ENCODE measurements around the gene TLR1. TPM values are rescaled to one million over a fixed set of nuclear protein-coding genes. Genes with fewer than 3 reads are reported as not detected.
"Not testable (repeated sequence)": the region's sequence is repeated elsewhere in the genome, so short reads cannot be mapped to it uniquely, and the experiment has no call there.

Gene TLR1
- total RNA-seq, 2 experiments from 2014 or later = 11.7 to 12.0 TPM

DNA sequence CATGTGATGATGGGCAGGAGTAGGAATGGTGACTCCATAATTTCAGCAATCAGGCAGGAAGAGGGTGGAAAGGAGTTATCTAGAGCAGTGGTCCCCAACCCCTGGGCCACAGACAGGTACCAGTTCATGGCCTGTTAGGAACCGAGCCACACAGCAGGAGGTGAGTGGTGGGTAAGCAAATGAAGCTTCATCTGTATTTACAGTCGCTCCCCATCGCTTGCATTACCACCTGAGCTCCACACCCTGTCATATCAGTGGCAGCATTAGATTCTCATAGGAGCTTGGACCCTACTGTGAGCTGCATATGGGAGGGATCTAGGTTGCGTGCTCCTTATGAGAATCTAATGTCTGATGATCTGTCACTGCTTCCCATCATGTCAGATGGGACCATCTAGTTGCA is 20.4 kb downstream of the TLR1 start:
- CTCF ChIA-PET = interaction anchor here (1.0 to 2.0 kb wide), 5 partner anchors 15 to 77 kb away, joined by 4 to 6 read pairs (median 4); no protein-coding TSS in a partner anchor
- peaks cover 2% of the 10 kb centered on the region for H3K4me1 Mint-ChIP-seq
- no peak overlapping the region for H3K27ac Mint-ChIP-seq
- POLR2A ChIA-PET = no interaction called here
- H3K27me3 Mint-ChIP-seq = peaks cover 6% of the 10 kb centered on the region
- no peaks in the 10 kb centered on the region for H3K9me3 Mint-ChIP-seq
- no peak for DNase-seq
- H3K4me3 Mint-ChIP-seq = no peak overlapping the region
- H3K36me3 Mint-ChIP-seq (ENCODE audit: low read depth) = no peaks in the 10 kb centered on the region

- Mint-ChIP-seq H3K9me3 (no peaks in the 10 kb centered on the region), H3K36me3 (ENCODE audit: low read depth) (no peaks in the 10 kb centered on the region), H3K27me3 (peaks cover 6% of the 10 kb centered on the region), H3K27ac (no peak overlapping the region), H3K4me1 (peaks cover 2% of the 10 kb centered on the region), H3K4me3 (no peak overlapping the region)
- CTCF ChIA-PET = interaction anchor here (0.8 to 4.1 kb wide), 20 partner anchors 8 to 603 kb away, joined by 3 to 74 read pairs (median 6); partner anchors contain the start of genes TLR1 and TLR6
- POLR2A ChIA-PET = interaction anchor here (1.8 kb wide), 1 partner anchor 21 kb away, joined by 8 read pairs; the partner anchor contains the start of gene TLR1
- no peak for DNase-seq
Measured at GRCh38 chr4:38783109-38783460, 21.5 kb downstream of the TLR1 start.

DNA sequence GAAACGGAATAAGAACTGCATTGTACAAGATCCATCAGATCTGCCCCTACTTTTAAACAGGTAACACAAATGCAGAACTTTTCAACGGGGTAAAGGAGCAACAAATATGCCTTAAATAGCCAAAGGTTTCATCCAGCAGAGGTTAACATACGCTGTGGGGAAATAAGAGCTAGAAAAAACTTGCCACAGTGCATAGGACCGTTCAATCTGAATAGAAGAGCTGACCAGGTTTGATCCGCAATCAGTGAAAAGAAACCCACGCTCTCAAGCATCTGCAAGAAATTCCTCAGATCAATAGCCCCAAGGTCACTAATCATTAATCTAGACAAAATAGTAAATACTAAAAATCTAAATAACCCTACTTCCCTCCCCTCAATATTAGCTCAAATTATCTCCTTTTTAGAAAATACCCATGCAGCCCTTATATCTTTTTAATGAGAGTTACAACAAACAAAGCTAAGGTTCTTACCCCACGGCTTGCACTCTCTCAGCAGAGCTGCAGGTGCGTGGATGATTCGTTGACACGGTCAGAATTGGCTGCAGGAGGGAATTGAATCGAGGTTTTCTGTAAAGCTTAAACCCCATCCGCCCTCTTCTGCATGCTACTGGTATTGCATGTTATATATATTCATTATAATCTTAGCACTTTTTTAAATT is 22.0 kb downstream of the TLR1 start, which contains the start of gene TLR10:
Gene TLR10 (minus strand): TSS at position 539 of the 657 bp plus-strand sequence. CDS start 7,400 bp downstream, outside the sequence.
- peaks cover 6% of the 10 kb centered on the region for H3K27me3 Mint-ChIP-seq
- no peak within 1 kb of the TSS for H3K27ac Mint-ChIP-seq
- DNase-seq = peak; percentile 32
- POLR2A ChIA-PET = interaction anchor here (1.2 to 1.8 kb wide), 2 partner anchors 22 to 23 kb away, joined by 3 to 8 read pairs; partner anchors contain the start of gene TLR1
- H3K4me3 Mint-ChIP-seq = no peak within 1 kb of the TSS
- CTCF ChIA-PET = interaction anchor here (0.7 to 4.1 kb wide), 23 partner anchors 9 to 603 kb away, joined by 3 to 74 read pairs (median 5); partner anchors contain the start of genes TLR1 and TLR6
- H3K36me3 Mint-ChIP-seq (ENCODE audit: low read depth) = no peaks in the 10 kb centered on the region
- H3K4me1 Mint-ChIP-seq = peaks cover 2% of the 10 kb centered on the region
- no peaks in the 10 kb centered on the region for H3K9me3 Mint-ChIP-seq

DNA sequence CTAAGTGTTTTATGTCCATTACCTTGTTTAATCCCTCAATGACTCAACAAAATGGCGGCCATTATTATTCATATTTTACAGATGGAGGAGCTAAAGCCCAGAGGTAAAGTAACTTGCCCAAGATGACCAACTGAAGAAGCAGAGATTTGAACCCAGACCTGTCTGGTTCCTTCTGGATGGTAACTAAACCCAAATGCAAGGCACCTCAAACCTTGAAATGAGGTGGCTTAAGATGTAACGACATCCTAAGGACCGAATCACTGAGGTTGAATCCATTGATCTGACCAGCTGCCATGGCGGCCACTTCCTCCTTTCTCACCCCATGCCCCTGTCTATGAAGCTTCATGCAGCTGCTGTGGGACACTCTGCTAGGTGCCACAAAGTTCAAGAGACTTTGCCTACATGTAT is 22.7 kb downstream of the TLR1 start:
- peaks cover 2% of the 10 kb centered on the region for H3K4me1 Mint-ChIP-seq
- no peaks in the 10 kb centered on the region for H3K9me3 Mint-ChIP-seq
- no peaks in the 10 kb centered on the region for H3K36me3 Mint-ChIP-seq (ENCODE audit: low read depth)
- DNase-seq = no peak
- H3K27ac Mint-ChIP-seq = no peak overlapping the region
- no peak overlapping the region for H3K4me3 Mint-ChIP-seq
- CTCF ChIA-PET = interaction anchor here (0.8 to 4.1 kb wide), 16 partner anchors 12 to 602 kb away, joined by 3 to 74 read pairs (median 6); partner anchors contain the start of gene TLR1
- POLR2A ChIA-PET = interaction anchor here (1.2 to 1.8 kb wide), 2 partner anchors 22 kb away, joined by 3 to 8 read pairs; partner anchors contain the start of gene TLR1
- H3K27me3 Mint-ChIP-seq = peaks cover 6% of the 10 kb centered on the region

- POLR2A ChIA-PET = interaction anchor here (1.2 to 1.8 kb wide), 2 partner anchors 21 to 23 kb away, joined by 3 to 8 read pairs; partner anchors contain the start of gene TLR1
- Mint-ChIP-seq H3K36me3 (ENCODE audit: low read depth) (no peaks in the 10 kb centered on the region), H3K4me3 (no peak overlapping the region), H3K9me3 (no peaks in the 10 kb centered on the region), H3K27ac (no peak overlapping the region), H3K4me1 (peaks cover 2% of the 10 kb centered on the region), H3K27me3 (peaks cover 6% of the 10 kb centered on the region)
- CTCF ChIA-PET = interaction anchor here (0.8 to 4.1 kb wide), 6 partner anchors 8 to 601 kb away, joined by 3 to 74 read pairs (median 11); partner anchors contain the start of gene TLR1
- no peak for DNase-seq
Measured at GRCh38 chr4:38780833-38781484, 23.6 kb downstream of the TLR1 start.

GRCh38 chr4:38779790-38780189 is 24.8 kb downstream of the TLR1 start:
- H3K4me3 Mint-ChIP-seq = no peak overlapping the region
- H3K36me3 Mint-ChIP-seq (ENCODE audit: low read depth) = no peaks in the 10 kb centered on the region
- peaks cover 2% of the 10 kb centered on the region for H3K4me1 Mint-ChIP-seq
- H3K27ac Mint-ChIP-seq = no peak overlapping the region
- ChIA-PET POLR2A (no interaction called here), CTCF (interaction anchor here (4.1 kb wide), 1 partner anchor 19 kb away, joined by 74 read pairs; no protein-coding TSS in a partner anchor)
- peaks cover 8% of the 10 kb centered on the region for H3K27me3 Mint-ChIP-seq
- no peaks in the 10 kb centered on the region for H3K9me3 Mint-ChIP-seq
- DNase-seq = no peak

DNA sequence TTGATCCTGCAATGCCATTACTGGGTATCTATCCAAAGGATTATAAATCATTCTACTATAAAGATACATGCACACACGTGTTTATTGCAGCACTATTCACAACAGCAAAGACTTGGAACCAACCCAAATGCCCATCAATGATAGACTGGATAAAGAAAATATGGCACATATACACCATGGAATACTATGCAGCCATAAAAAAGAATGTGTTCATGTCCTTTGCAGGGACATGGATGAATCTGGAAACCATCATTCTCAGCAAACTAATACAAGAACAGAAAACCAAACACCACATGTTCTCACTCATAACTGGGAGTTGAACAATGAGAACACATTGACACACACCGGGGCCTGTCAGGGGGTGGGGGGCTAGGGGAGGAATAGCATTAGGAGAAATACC is 26.7 kb downstream of the TLR1 start:
- H3K27ac Mint-ChIP-seq; CTCF ChIA-PET; H3K4me3 Mint-ChIP-seq; H3K4me1 Mint-ChIP-seq; H3K9me3 Mint-ChIP-seq; POLR2A ChIA-PET; DNase-seq; H3K36me3 Mint-ChIP-seq (ENCODE audit: low read depth): not testable (repeated sequence)
- peaks cover 14% of the 10 kb centered on the region for H3K27me3 Mint-ChIP-seq

DNA sequence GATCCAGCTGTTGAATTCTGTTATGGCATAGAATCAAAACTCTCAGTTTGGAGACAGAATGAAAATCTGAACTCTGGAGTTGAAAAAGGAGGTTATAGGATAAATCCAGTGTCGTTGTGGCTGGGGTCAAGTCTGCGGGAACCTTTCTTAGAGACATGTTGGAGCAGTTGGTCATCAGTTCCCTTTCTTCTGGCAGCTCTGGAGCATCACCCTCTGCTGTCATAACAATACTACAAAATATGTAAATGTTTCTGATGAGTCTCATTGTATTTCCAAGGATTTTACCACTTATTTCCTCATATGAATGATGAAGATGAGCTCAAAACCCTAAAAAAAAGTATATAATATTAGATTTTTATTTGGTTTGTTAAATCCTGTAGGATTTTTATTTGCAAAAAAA is 29.3 kb downstream of the TLR1 start:
- no peak for DNase-seq
- ChIA-PET POLR2A (no interaction called here), CTCF (interaction anchor here (0.6 to 1.2 kb wide), 2 partner anchors 19 to 40 kb away, joined by 3 read pairs; no protein-coding TSS in a partner anchor)
- no peaks in the 10 kb centered on the region for H3K9me3 Mint-ChIP-seq
- H3K27me3 Mint-ChIP-seq = peaks cover 18% of the 10 kb centered on the region
- H3K27ac Mint-ChIP-seq = no peak overlapping the region
- no peaks in the 10 kb centered on the region for H3K4me1 Mint-ChIP-seq
- no peaks in the 10 kb centered on the region for H3K36me3 Mint-ChIP-seq (ENCODE audit: low read depth)
- H3K4me3 Mint-ChIP-seq = no peak overlapping the region

DNA sequence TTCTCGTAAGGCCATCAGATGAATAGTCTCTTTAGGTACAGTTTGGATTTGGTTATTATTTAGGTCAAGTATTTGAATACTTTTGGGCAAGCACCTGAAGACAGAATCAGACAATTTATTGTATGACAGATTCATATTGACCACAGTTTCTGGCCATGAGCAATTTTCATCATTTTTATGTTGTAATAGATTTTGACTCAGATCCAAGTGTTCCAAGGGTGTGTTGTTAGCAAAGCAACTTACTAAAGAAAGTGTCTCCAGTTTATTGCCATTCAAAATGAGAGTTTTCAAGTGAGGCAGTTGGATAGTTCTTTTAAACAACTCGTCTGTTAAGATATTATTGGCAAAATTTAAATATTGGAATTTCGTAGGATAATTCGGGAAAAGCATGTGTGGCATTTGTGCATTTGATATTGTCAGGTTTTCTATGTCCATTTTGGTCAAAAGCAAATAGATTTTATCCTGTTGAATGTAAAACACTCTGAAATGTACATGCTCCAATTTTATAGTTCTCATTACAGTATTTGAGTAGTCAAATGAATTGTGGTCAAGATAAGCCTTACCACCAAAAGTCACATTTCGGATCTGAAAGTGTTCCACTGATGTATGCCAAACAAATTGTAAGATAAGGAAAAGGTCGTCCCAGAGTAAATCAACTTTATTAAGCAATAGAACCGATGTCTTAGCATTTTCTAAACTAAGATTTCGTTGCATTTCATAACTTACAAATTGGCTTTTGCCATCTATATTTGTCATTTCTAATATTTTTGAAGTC is 30.2 kb downstream of the TLR1 start:
- Mint-ChIP-seq H3K27me3 (peaks cover 21% of the 10 kb centered on the region), H3K9me3 (no peaks in the 10 kb centered on the region), H3K36me3 (ENCODE audit: low read depth) (no peaks in the 10 kb centered on the region), H3K4me1 (no peaks in the 10 kb centered on the region), H3K4me3 (no peak overlapping the region), H3K27ac (no peak overlapping the region)
- ChIA-PET POLR2A (no interaction called here), CTCF (interaction anchor here (0.7 to 1.6 kb wide), 3 partner anchors 14 to 86 kb away, joined by 3 read pairs; no protein-coding TSS in a partner anchor)
- no peak for DNase-seq

GRCh38 chr4:38770281-38770680 is 34.3 kb downstream of the TLR1 start:
- H3K4me1 Mint-ChIP-seq; DNase-seq; H3K27ac Mint-ChIP-seq; H3K36me3 Mint-ChIP-seq (ENCODE audit: low read depth); H3K4me3 Mint-ChIP-seq; H3K9me3 Mint-ChIP-seq; POLR2A ChIA-PET: not testable (repeated sequence)
- H3K27me3 Mint-ChIP-seq = peaks cover 20% of the 10 kb centered on the region
- CTCF ChIA-PET = interaction anchor here (1.9 to 4.0 kb wide), 3 partner anchors 11 to 91 kb away, joined by 7 to 20 read pairs (median 12); partner anchors contain the start of gene TLR10

- Mint-ChIP-seq H3K36me3 (ENCODE audit: low read depth) (no peaks in the 10 kb centered on the region), H3K4me3 (no peak overlapping the region)
Measured at GRCh38 chr4:38769857-38770256, 34.7 kb downstream of the TLR1 start.

GRCh38 chr4:38769441-38769840 is 35.1 kb downstream of the TLR1 start:
- ChIA-PET POLR2A (no interaction called here), CTCF (interaction anchor here (1.9 to 4.0 kb wide), 2 partner anchors 10 to 13 kb away, joined by 12 to 20 read pairs; partner anchors contain the start of gene TLR10)
- Mint-ChIP-seq H3K4me3 (no peak overlapping the region), H3K4me1 (no peaks in the 10 kb centered on the region), H3K27ac (no peak overlapping the region), H3K36me3 (ENCODE audit: low read depth) (no peaks in the 10 kb centered on the region), H3K9me3 (no peaks in the 10 kb centered on the region), H3K27me3 (peaks cover 20% of the 10 kb centered on the region)
- DNase-seq = no peak

More at GRCh38 chr4:38769857-38770256, 34.7 kb downstream of the TLR1 start:
- Mint-ChIP-seq H3K27me3 (peaks cover 20% of the 10 kb centered on the region), H3K9me3 (no peaks in the 10 kb centered on the region), H3K4me1 (no peaks in the 10 kb centered on the region), H3K27ac (no peak overlapping the region)
- no peak for DNase-seq
- POLR2A ChIA-PET = no interaction called here
- CTCF ChIA-PET = interaction anchor here (1.9 to 4.0 kb wide), 3 partner anchors 10 to 91 kb away, joined by 7 to 20 read pairs (median 12); partner anchors contain the start of gene TLR10

Data from activated CD4-positive, alpha-beta memory T cell treated with anti-CD3 and anti-CD28 coated beads, Interleukin-2, amount 10 ng/mL, durations not matched to agents 7 days and 5 days (primary cell).